Erythroblast (primary cell): ENCODE data around the gene EPB41L2.

Source experiments
- GATA1 ChIP-seq: IDR thresholded peaks from 2 replicates; pipeline ENCODE4 v1.6.1; 2011; ENCODE audit warnings: low read depth, mild to moderate bottlenecking, control low read depth, low read length, moderate library complexity
- POLR2A ChIP-seq: IDR thresholded peaks from 2 replicates; pipeline ENCODE4 v1.6.1; 2011; ENCODE audit warnings: mild to moderate bottlenecking, low read length

GRCh38 chr6:130969791-130970491 lies 93.1 kb downstream of the EPB41L2 start:
- no peak for TF ChIP-seq POLR2A
- no peak for TF ChIP-seq GATA1
